ENCODE measurements around the gene NUTF2.
"Not testable (repeated sequence)": the region's sequence is repeated elsewhere in the genome, so short reads cannot be mapped to it uniquely, and the experiment has no call there.

The NUTF2 gene

GRCh38 chr16:67883146-67883871 is 36.6 kb downstream of the NUTF2 start:
- H3K27ac ChIP-seq: no peak overlapping the region
- DNase-seq (ENCODE audit: low read depth, low spot score): no peak

DNA sequence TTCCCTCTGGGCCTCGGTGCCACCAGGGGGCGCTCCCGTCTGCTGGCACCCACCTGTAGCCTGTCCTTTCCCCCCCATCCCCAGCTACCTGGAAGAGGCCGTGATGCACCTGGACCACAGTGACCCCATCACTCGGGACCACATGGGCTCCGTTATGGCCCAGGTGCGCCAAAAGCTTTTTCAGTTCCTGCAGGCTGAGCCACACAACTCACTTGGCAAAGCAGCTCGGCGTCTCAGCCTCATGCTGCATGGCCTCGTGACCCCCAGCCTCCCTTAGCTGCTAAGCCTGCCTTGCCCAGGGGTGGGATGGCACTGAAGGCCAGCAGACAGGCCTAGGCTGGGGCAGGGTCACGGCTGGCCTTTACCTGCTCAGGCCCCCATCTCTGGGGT is 37.1 kb downstream of the NUTF2 start:
- DNase-seq (ENCODE audit: low read depth, low spot score): no peak
- no peak overlapping the region for H3K27ac ChIP-seq

GRCh38 chr16:67884684-67885083 is 38.0 kb downstream of the NUTF2 start, which contains the start of gene NRN1L:
Gene NRN1L (plus strand): TSS chr16:67884885. CDS start chr16:67884904, 19 bp downstream.
- peak; percentile 44 for DNase-seq (ENCODE audit: low read depth, low spot score)
- H3K27ac ChIP-seq: no peak within 1 kb of the TSS

DNA sequence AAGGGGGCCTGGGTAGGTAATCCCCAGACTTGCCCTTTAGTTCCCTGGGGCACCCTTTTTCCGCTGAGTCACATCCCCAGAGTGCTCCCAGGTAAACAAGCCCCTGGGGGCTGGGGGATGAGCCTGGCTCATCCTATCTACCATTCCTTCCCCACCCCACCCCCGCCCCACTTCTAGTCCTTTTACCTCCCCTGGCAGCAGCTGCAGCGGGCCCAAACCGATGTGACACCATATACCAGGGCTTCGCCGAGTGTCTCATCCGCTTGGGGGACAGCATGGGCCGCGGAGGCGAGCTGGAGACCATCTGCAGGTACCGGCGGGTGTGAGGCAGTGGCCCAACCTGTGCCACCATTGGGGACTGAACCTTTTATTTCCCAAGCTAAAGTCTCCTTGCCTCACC is 38.8 kb downstream of the NUTF2 start:
- no peak overlapping the region for H3K27ac ChIP-seq
- no peak for DNase-seq (ENCODE audit: low read depth, low spot score)

DNA sequence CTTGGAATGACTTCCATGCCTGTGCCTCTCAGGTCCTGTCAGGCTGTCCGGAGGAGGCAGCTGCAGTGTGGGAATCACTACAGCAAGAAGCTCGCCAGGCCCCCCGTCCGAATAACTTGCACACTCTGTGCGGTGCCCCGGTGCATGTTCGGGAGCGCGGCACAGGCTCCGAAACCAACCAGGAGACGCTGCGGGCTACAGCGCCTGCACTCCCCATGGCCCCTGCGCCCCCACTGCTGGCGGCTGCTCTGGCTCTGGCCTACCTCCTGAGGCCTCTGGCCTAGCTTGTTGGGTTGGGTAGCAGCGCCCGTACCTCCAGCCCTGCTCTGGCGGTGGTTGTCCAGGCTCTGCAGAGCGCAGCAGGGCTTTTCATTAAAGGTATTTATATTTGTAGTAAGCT is 39.2 kb downstream of the NUTF2 start:
- H3K27ac ChIP-seq: no peak overlapping the region
- no peak for DNase-seq (ENCODE audit: low read depth, low spot score)

GRCh38 chr16:67886387-67886786 is 39.7 kb downstream of the NUTF2 start:
- DNase-seq (ENCODE audit: low read depth, low spot score): no peak

GRCh38 chr16:67888331-67888730 is 41.6 kb downstream of the NUTF2 start:
- no peak overlapping the region for H3K27ac ChIP-seq
- no peak for DNase-seq (ENCODE audit: low read depth, low spot score)

More at GRCh38 chr16:67886387-67886786, 39.7 kb downstream of the NUTF2 start:
- no peak overlapping the region for H3K27ac ChIP-seq

DNA sequence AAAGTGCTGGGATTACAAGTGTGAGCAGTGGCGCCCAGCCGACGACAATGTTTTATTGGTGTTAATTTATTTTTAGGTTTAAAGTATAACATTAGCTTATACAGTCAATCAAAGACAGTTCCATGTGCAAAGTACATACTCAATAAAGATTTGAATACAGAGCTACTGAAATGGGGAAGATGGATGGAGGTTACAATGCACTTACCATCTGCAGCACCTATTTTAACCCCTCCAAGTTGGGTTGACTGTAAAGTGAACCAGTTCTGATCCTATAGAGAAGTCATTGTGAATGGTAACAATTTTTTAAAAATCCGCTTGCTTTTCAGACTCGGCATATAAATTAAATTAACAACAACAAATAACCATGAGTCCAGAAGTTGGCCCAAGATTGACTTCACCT is 45.6 kb downstream of the NUTF2 start:
- no peak overlapping the region for H3K27ac ChIP-seq
- DNase-seq (ENCODE audit: low read depth, low spot score): no peak

- DNase-seq (ENCODE audit: low read depth, low spot score): peak; percentile 61
- peak within 1 kb of the TSS; percentile 70 for H3K27ac ChIP-seq
These were observed 46.4 kb downstream of the NUTF2 start, which contains the start of gene PSKH1 for GRCh38 chr16:67892899-67893742. Gene PSKH1 (plus strand): TSS chr16:67893254. CDS start chr16:67908750, 15,496 bp downstream.

DNA sequence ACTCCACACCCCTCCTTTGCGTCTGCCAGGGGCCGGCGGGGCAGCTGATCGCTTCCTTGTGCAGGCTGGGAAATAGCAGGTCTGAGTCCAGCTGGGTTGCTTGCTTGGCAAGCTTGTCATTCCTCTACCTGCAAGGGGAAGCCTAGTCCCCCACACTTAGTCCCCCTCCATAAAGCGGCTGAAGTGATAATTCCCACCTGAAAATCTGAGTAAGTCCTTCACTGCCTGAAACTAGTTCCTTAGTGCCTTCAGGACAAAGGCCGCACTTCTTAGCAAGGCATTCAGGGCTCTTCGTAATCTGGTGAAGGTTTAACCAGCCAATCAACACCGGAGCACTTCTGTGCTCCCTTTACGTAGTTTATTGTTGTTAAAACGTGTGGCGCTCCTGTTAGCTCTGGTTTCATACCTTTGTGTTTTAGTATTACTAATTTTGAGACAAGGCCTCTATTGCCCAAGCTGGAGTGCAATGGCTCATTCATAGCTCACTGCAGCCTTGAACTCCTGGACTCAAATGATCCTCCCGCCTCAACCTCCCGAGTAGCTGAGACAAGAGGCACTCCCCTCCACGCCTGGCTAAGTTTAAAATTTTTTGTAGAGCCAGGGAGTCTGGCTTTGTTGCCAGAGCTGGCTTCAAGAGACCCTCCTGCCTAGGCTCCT is 47.1 kb downstream of the NUTF2 start:
- no peak for DNase-seq (ENCODE audit: low read depth, low spot score)
- peak overlapping the region; percentile 70 for H3K27ac ChIP-seq

GRCh38 chr16:67897231-67897630 is 50.5 kb downstream of the NUTF2 start:
- no peak for DNase-seq (ENCODE audit: low read depth, low spot score)
- H3K27ac ChIP-seq: no peak overlapping the region

DNA sequence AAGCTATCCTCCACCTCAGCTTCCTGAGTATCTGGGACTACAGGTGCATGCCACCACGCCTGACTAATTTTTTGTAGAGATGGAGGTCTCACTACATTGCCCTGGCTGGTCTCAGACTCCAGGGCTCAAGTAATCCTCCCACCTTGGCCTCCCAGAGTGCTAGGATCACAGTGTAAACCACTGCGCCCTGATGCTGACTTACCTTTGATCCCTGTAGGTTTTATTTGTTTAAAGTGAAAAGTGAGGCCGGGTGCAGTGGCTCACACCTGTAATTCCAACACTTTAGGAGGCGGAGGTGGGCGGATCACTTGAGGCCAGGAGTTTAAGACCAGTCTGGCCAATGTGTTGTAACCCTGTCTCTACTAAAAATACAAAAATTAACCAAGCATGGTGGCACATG is 55.0 kb downstream of the NUTF2 start:
- no peak overlapping the region for H3K27ac ChIP-seq
- no peak for DNase-seq (ENCODE audit: low read depth, low spot score)

GRCh38 chr16:67902831-67903230 is 56.1 kb downstream of the NUTF2 start:
- no peak for DNase-seq (ENCODE audit: low read depth, low spot score)
- H3K27ac ChIP-seq: no peak overlapping the region

- DNase-seq (ENCODE audit: low read depth, low spot score): no peak
- no peak overlapping the region for H3K27ac ChIP-seq
These were observed 60.9 kb downstream of the NUTF2 start for GRCh38 chr16:67907397-67908180.

- no peak overlapping the region for H3K27ac ChIP-seq
- no peak for DNase-seq (ENCODE audit: low read depth, low spot score)
These were observed 62.5 kb downstream of the NUTF2 start for GRCh38 chr16:67909056-67909742.

DNA sequence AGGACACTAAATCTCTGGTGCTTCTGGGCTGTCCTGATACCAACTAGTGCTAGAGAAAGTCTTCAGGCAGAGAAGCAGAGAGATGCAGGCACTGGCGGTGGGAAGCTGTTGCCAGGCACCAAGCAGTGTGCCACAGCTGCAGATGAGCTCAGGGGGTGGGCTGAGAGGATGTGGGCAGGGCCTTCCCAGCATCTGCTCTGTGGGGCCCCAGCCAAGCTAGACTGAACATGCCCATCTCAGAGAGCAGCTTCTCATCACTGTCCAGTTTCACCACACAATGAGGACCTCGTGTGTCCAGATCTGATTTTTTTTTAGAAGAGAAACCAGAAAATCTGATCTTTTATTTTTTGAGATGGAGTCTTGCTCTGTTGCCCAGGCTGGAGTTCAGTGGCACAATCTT is 63.4 kb downstream of the NUTF2 start:
- DNase-seq (ENCODE audit: low read depth, low spot score): no peak
- H3K27ac ChIP-seq: no peak overlapping the region

GRCh38 chr16:67914758-67915495 is 68.2 kb downstream of the NUTF2 start:
- no peak overlapping the region for H3K27ac ChIP-seq
- DNase-seq (ENCODE audit: low read depth, low spot score): no peak

GRCh38 chr16:67915496-67915769 is 68.7 kb downstream of the NUTF2 start:
- not testable (repeated sequence) for H3K27ac ChIP-seq; DNase-seq (ENCODE audit: low read depth, low spot score)

Measured in epithelial cell of prostate (primary cell).